HS-5 (cell line): ENCODE results near the gene DST.
"Not testable (repeated sequence)": the region's sequence is repeated elsewhere in the genome, so short reads cannot be mapped to it uniquely, and the experiment has no call there.

ENCODE experiments used
- DNase-seq: peaks from one replicate; pipeline ENCODE4 v3.0.0-alpha.2; 2012; ENCODE audit warnings: low read depth

DST gene

DNA sequence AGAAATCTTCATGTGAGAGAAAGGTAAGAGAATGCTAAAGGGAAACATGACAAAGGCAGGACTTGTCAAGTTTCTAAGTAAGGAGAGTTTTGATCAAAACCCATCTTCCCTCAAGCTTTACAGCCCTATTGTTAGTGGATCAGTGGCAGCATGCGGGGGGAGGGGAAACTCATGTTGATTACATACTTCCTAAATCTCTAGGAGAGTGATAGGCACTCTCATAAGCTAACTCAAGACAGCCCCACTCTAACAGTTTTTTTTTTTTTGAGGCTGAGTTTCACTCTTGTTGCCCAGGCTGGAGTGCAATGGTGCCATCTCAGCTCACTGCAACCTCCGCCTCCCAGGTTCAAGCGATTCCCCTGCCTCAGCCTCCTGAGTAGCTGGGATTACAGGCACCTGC is 18.6 kb upstream of the DST start:
- not testable (repeated sequence) for DNase-seq

DNA sequence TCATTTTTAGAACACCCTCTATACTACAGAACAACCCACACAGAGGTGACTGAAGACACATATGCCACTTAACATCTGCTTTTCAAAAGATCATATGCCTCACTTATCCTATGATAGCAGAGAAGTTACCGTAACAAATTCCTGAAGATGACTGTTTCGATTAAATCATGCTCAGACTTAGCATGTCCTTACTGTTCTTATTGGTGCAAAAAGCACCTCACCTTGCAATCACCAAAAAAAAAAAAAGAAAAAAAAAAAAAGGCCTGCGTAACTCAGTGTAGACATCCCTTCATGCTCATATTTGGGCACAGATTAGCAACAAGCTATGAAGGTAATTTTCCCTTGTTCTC is 17.7 kb upstream of the DST start:
- no peak for DNase-seq

DNA sequence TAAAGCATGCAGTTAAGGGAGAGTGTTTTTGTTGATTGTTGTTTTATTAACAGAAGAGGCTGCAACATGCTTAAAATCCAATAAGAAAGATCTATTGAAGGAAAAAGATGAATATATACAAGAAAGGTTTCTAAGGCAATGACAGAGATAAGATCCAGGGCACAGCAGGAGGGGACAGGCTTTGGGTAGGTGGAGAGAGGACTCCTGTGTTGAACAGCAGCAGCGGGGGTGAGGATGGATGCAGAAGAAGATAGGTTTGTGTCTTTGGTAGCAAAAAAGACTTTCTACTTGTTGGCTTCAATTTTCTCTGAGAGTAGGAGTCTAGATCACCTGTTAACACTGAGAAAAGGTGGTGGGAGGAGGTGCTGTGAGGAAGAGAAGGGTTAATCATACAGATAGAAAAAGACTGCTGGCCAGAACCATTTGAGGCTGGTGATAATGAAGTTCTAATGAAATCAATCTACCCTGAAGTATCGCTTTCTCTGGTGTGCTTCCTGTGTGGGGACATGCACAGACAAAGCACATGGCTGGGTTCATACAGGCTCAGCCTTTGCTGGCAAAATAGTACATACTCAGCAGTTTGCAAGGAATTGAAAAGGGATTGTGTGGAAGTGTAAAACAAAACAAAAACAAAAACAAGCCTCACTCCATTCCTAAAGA is 17.2 kb upstream of the DST start:
- no peak for DNase-seq

DNA sequence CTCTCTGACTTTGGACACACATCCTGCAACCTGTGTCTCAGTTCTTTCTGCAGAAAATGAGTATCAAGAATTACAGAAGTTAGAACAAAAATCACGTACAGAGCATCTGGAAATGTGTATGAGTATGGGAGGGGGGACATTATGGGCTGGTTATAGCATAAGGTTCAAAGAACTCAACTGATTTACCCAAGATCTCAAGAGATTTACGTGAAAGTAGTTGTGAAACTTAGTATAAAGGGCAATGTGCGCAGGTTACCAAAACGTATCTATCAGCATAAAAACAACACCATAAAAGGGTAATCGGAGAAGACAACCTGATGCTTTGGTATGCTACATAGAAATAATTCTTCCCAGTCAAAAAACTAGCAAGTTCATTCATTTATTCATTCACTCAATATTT is 15.6 kb upstream of the DST start:
- DNase-seq, result no peak

DNA sequence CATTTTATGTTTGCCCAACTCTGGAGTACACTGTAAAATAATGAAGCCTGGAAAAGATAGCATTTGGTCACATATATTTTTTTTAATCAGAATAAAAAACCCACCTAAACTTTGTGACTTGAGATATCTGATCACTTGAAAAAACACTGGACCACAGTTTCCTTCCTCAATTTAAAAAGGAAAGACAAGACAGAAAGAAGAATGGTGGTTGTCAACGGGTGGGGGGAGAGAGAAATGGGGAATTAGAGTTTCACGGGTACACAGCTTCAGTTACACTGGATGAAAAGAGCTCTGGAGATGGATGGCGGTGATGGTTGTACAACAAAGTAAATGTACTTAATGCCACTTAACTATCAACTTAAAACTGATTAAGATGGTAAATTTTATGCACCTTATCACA is 14.7 kb upstream of the DST start:
- no peak for DNase-seq

DNA sequence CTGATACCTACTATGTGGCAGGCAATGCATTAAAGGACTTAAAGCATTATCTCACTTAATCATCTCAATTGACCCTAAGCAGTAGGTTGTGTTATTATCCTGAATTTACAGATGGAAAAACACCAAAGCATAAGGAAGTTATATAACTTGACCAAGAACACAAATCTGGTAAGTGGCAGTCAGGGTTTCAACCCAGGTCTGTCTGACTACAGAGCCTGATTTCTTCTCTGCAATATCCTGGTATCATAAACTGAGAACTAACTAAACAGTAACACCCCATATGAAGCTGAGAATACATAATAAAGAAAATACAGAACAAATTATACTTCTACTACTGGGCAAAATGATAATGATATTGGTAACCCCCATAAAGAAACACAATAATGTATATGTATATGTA is 13.8 kb upstream of the DST start:
- no peak for DNase-seq

DNA sequence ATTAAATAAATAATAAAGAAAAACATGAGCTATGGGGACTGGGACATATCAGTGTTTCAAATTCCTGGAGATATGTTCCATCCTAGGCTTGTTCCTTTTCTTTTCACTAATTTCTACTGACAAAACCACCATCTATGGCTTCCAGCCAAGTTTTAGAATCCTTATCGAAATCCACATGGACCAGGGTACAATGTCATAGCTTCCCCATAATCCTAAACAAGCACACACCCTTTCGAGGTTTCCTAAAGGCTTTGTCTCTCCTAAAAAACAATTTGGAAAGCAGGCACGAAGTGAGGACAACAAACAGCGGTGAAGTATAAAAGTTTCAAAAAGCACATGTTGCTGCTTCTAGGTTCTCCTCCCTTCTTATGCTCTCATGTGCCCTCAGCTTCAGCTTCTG is 13.3 kb upstream of the DST start:
- DNase-seq, result no peak

DNA sequence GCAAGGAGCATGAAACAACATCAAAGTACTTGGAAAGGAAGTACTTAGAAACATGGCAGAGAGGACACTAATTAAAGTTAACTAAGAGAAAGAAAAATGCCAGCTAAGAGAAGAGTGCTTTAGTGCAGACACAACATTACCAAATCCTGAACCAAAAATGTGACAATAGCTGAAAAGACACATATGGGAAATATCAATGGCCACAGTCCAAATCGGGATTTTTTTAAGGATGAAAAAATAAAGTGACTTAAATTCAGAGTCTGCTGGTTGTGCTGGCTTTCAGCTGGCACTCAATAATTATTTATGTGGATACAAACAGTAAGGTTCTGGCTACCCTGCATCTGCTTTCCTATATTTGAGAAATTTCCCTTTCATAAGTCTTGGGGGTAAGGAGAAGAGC is 12.6 kb upstream of the DST start:
- no peak for DNase-seq

DNA sequence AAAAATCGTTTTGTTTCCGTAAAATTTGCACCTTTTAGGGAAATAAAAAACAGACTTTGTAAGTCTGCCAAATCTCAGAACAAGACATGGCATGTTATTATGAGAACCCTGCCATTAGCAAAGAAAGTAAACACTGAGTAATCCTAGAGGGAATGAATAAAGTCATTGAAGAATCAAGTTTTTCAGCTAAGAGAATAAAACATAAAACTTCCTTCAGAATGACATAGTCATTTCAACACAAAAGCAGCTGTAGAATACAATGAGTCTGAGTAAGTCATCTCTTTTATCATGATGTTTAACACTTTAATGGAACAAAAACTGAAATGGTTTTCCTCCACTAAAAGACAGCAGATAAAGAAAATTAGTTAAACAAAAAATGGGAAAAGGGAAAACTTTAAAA is 10.3 kb upstream of the DST start:
- DNase-seq, result peak; percentile 39

DNA sequence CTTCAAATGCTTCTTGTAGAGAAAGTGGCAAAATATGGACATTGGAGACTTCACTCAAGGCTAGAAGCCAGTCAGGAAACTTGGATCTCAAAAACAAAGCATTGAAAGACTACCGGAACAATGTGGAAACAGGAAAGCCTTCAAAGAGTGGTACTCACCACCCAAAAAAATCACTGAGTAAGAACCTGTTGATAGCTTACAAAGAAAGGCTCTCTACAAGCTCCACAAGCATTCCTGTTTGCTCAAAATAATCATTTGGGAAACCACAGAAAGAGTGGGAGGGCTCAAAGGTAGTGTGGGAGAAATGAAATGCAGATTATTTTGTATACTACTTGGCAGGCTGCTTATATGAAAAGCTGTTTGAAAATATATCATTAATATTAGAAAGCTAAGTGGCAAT is 9.5 kb upstream of the DST start:
- no peak for DNase-seq

DNA sequence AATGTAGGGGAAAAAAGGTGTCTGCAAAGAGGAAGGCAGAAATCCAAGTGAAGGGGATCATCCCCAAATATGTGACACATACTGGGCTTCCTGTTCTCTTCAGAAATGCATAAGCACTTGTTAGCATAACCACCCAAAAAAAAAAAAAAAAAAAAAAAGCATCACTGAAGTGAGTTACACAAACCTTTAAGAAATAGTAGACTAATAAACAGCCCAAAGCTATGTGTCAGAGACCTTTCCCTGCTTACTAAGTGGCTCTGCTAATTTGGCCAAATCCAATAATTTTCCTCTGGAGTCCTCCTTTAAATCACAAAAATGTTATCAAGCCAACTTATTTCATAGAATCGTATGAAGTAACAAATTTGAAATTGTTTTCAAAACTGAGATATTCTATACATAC is 7.5 kb upstream of the DST start:
- DNase-seq, result no peak

DNA sequence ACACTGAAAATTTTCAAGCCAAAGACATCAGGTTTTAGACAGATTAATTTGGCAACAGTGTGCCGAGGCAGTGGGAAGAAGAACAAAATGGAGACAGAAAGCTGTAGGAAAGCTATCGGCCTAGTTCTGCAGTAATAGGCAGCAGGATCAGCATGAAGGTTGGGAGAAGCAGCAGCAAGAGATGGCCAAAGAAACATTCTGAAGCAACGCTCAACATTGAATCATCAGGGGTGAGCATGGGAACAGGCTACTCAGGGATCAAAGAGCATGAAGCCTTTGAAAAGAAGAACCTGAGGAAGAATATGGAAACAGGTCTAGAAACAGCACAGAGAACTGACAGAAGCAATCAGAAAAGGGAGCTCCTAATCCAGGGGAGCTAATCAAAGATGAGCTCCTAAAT is 7.1 kb upstream of the DST start:
- no peak for DNase-seq

DNA sequence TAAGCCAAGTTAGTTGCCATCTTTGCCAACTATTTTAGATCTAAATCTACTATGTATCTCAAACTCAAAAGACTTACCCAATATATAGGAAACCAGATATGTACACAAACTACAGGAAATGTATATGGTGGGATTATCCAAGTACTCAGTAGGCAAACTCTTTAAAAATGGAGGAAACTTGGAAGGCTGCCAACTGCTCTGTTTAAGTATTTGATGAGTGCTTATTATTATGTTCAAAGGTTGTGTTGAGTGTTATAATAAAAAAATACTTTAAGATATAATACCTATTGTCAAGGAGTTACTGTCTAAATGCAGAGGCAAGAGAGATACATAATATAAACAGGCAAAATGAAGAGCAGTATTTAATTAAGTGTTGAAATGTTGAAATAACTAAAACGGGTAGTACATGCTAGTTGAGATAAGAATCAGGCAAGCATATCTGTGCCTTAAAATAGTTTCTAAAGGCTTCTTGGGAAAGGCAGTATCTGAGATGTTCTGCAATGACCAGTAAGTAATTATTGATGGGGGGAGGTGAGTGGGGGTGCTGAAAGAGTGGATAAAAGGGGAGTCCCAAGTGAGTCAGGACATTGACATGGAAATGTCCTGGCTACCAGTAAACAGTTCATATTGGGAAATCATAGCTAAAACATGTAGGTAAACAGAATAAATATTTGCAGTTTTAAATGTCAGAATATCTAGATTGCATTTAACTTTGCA is 6.5 kb upstream of the DST start:
- no peak for DNase-seq

DNA sequence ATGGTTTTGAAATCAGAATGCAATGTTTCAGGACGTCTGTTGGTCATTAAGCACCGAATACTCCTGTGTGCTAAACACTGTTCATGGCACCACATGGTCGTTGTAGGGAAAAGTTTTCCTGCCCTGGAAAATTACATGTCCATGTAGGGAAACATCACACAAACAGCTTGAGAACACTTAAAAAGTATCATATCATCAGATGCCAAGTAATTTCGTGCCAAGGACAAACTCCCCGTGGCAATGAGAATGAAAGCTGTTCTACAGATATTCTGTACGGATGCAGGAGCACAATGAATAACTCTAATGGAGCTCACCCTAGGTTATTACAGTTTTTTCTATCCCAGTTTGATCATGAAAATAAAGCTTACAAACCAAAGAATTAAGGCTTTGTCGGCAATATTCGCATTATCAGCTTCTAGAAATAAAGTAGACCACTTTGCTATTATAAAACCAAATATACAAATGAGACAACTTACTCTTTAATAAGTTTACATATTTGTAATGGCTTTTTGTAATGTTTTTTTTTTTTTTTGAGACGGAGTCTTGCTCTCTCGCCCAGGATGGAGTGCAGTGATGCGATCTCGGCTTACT is 4.6 kb upstream of the DST start:
- DNase-seq, result no peak

DNA sequence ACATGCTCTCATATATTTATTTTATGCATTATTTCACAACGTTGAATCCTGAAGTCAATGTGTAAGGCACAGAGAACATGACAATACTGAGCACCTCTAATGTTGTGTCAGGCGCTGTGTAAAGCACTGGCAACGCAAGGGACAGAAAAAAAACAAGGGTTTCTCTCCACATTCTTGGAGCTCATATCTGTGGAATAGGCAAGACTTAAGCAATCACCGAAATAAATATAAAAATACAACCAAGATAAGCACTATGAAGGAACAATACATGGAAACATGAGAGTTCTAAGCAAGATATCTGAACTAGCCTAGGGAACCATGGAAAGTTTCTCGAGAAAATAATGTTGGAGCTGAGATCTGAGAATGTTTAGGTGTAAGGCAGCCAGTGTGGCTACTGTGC is 1.7 kb upstream of the DST start:
- DNase-seq, result no peak

DNA sequence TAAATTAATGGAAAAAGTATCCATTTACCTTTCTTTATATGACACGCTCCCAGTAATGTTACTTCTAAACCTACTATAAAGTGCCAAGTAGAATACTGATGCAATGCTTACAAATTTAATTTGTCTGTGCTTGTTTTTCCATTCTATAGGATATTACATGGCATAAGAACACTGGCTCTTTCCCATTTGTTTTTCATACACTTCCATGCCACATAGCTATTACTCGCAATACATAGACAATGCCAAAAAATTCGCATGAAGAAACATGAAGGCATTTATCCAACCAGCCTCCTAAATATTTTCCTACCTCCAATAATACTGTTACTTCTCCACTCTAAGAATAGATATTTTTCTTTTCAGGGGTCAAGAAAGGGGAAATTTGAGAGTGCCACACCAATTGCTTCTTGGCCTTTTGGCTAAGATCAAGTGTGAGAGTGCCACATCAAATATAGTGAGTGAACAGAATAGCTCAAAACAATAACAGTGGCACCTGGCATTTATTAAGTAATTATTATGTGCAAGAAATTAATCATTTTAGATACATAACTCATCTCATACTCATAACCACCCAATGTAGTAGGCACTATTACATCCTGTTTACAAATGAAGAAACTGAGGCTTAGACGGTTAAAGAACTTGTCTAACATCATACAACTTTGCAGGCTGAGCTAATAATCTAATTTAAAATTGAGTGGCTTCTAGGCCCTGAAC is 845 bp upstream of the DST start:
- peak; percentile 20 for DNase-seq

DNA sequence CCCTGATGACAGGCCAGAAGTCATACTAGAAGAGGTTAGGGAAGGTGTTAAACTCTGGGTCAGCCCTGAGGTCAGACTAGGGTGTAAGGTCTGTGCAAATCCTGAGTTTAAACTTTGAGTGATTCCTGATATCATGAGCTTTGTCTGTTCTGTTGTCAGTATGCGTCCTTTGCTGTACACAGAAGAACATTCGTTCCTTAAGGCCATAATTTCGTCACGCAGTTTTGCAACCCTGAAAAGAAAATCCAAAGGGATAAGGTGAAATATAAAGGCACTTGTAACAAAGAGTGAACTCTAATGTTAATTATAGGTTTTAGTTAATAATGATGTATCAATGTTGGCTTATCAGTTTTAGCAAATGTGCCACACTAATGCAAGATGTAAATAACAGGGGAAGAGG is 2.3 kb downstream of the DST start:
- DNase-seq, result no peak

DNA sequence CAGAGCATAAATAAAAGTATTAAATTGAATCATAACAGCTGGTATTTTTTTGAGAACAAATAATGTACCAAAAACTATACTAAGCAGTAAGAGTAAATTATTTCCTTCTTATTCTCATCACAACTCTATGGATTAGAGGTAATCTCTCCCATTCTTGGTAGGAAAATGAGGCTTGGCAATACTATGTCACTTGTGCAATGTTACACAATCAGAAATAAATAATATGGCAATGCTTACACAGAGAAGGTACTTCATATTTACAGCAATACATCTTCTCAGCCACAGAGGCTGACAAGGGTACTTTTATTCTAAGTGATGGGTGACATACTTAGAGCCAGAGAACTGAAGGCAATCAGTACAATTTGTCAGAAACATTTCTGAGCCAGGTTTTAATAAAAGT is 3.9 kb downstream of the DST start:
- no peak for DNase-seq

DNA sequence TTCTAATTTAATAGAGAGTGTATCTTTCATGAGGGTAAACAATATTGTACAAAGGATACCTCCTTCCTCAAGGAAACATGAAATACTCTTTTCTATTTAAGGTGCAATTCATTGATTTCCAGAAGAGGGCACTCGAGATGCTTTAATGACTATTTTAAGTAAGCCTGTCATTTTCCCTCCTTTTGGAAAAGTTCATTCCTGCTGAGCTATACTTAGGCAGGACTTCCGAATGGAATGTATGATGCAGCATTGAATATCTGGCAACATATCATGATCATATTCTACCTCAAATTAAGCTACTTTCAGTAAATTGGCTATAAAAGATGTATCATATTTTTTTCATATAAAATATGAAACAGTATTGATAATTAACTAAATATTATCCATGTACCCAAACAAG is 5.0 kb downstream of the DST start:
- DNase-seq, result peak; percentile 74

DNA sequence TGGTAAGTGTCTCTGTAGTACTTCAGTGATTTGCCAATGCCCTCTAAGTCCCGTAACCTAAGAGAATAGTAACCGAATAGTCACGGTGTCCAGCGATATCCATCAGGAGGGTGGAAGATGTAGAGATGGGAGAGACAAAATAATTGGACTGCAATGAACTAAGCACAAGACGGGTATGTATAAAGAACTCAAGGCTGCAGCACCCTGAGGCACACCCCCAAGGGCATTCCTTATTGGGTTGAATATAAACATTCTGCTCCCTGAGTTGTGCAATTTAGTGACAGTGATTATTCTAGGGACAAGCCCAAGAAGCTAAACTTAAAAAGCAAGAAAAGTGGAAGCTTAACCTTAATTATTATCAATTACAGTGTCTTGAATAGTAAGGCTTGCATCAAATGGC is 14.6 kb downstream of the DST start:
- DNase-seq, result no peak

DNA sequence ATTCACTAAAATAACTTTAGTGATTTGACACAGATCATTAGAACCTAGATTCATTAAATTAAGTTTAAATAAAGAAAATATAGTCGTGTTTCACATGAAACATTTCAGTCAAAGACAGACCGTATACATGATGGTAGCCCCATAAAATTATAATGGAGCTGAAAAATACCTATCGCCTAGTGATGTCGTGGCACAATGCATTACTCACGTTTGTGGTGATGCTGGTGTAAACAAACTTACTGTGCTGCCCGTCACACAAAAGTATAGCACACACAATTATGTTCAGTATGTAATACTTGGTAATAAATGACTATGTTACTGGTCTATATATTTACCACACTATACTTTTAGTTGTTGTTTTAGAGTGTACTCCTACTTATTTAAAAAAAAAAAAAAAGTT is 17.3 kb downstream of the DST start:
- DNase-seq, result no peak

DNA sequence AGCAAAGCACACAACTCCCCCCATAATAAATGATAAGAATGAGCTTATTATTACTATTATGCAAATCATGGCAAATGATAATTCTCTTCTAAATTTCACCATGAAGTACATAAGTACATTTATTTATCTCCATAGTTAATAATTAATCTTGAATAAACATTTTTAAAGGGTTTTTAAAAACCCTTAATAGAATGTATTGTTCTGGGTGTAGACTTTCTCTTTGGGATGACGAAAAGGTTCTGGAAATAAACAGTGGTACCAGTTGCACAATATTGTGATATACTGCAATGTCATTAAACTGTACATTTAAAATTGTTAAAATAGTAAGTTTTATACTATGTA is 18.0 kb downstream of the DST start:
- DNase-seq, result no peak

DNA sequence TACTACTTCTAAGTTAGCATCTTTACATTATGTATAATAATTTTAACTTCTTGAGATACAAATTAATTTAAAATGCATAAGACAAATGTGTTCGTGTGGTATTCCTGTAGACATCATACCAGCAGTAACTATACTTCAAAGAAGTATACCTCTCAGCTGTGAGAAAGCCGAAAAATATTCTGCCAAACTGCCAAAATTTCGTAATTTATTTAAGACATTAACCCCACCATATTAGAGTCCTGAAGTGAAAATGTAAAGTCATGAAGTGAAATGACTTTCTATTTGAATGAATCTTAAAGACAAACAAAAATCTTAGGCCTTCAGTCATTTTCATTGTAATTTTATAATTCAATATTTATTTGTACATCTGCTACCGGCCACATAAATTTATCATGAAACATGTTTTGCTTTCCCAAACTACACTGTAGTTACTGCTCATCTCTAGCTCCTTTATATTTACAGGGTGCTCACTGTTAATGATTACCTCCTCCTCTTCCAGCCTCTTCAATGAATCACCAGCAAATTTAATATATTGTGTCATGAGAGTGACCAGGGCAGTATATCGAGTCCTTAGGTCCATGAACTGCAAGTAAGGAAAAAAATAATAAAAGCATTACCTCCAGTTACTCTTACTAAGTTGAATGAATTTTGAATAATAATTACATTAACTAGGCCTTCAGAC is 18.5 kb downstream of the DST start:
- DNase-seq, result no peak
